NCI-H128 (cell line): ENCODE results near the gene GIMAP6.
"Not testable (repeated sequence)": the region's sequence is repeated elsewhere in the genome, so short reads cannot be mapped to it uniquely, and the experiment has no call there.

ENCODE experiments used
- DNase-seq: peaks from one replicate; lab custom pipeline; 2025; ENCODE audit not compliant: unreplicated experiment; lab: John Stamatoyannopoulos, UW

Gene GIMAP6

DNA sequence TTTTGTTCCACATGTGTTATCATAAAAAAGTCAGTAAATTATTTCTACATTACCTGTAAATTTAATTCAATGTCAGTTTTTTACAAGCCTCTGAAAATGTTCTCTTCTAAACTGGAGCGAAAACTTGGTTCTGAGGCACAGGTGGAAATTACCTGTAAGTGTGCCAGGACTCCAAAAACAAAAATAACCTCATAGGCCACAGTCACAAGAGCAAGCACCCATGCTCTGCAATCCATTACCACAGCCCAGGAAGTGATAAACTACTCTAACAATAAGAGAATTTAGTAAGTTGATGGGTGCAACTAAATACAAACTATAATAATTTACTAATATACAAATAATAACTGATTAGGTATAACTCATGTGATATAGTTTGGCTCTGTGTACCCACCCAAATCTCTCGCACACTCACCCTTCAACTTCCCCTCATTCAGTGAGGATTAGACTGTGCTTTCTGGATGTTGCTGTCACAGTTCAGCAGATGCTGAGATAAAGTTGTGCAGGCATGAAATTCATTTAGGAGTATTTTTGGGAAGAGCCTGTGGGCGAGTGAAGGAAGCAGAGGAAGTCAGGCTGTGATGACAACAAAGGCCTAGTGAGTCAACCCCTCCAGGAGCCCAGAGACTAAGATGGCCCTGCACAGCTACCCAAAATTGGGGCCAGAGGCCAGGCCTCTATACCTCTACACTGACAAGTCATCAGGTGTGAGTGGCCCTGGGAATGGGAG lies 16.3 kb upstream of the GIMAP6 start:
- DNase-seq: no peak

DNA sequence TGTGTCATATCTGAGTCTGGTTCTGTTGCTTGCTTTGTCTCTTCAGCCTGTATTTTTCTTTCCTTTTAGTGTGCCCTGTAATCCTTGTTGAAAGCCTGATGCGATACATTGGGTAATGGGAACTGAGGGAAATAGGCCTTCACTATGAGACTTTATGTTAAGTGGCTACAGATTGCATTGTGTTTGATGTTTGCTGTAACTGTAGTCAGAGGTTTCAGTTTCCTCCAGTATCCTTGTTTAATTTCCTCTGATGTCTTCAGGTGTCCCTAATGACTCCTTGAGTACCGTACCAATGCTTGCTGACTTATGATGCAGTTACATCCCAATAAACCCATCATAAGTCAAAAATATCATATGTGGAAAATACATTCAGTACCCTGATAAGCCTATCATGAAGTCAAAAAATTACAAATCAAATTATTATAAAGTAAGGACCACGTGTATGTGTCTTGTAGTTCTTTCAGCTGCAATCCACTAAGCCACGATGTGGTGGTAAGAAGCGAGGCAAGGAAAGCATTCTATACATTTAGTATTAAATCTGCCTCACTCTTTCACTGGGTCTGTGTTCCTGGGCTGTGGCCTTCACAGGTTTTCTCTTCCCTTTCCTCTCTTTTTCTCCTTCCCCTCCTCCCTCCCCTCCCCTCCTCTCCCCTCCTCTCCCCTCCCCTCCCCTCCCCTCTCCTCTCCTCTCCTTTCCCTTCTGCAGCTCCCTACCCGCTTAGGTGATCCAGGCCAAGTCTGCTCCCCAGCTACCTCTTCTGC lies 13.3 kb upstream of the GIMAP6 start:
- no peak for DNase-seq

DNA sequence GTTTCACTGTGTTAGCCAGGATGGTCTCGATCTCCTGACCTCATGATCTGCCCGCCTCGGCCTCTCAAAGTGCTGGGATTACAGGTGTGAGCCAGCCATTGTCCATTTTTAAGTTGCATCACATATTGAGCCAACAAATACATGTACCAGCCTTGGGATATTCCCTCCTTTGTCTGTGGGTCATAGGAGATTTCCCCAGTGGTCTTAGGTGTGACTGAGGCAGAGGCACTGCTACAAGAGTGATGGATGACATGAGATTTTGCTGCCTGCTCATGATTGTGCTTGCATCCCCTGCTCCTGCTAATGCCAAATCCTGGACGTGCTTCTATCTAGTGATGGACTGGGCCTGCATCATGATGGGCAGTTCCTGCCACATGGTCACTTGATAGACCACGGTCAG lies 10.7 kb upstream of the GIMAP6 start:
- DNase-seq: no peak

GRCh38 chr7:150641854-150642253 lies 9.7 kb upstream of the GIMAP6 start:
- DNase-seq: no peak

DNA sequence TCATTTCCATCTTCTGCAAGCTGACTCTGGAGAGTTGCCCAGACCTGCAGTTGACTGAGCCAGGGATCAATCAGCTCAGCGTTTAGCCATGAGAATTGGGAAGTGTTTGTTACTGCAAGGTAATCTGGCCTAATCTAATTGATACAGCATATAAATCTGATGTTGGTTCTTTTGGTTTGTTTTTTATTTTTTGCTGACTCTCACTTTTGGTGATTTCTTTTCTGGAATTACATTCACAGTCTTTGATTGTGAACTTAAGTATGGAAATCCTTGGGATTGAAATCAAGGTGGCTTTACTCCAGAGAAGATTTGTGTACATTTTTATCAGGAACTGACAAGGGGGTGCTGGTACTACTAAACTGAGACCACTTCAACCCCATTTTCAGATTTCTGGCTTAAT lies 1.7 kb upstream of the GIMAP6 start:
- DNase-seq: no peak

- DNase-seq: no peak
Measured at GRCh38 chr7:150631084-150631826, 930 bp downstream of the GIMAP6 start.

GRCh38 chr7:150629347-150629746 lies 2.8 kb downstream of the GIMAP6 start:
- DNase-seq: no peak

GRCh38 chr7:150627959-150628358 lies 4.2 kb downstream of the GIMAP6 start:
- DNase-seq: no peak

DNA sequence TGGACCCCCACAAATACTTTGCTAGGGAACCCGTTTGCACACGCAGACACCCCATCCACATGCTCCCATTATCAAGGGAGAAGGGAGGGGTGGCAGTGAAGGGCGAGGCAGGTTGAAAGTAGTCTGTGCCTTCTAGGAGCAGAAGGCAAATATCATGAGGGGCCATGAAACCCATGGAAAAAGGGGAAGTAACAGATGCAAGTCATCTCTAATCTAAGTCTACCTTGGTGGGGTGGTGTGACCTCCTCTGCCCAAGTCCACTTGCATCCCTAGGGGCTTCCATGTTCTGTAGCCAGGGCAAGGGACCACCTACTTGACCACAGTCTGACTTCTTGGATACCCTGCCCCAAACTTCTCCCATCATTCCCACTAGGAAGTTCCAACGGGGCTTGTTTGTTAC lies 5.5 kb downstream of the GIMAP6 start:
- DNase-seq: no peak

DNA sequence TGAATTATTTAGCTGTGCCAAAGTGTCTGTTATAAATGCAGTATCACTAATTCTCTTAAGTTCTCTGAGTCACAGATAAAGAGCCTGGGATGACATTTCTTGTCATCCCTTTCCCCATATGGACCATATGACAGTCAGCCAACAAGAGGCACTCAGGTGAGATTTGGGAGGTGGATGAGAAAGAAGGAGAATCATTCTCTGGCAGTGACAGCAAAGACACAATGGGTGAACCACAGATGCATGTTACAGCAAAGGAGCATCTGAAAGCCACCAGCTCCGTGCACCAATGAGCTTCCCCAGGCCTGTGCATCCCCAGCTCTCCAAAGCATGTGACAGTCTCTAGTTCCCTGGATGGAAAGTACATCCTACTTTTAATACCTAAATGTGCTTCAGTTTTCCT lies 10.8 kb downstream of the GIMAP6 start:
- DNase-seq: no peak

- no peak for DNase-seq
Measured at GRCh38 chr7:150620617-150621371, 11.4 kb downstream of the GIMAP6 start.

DNA sequence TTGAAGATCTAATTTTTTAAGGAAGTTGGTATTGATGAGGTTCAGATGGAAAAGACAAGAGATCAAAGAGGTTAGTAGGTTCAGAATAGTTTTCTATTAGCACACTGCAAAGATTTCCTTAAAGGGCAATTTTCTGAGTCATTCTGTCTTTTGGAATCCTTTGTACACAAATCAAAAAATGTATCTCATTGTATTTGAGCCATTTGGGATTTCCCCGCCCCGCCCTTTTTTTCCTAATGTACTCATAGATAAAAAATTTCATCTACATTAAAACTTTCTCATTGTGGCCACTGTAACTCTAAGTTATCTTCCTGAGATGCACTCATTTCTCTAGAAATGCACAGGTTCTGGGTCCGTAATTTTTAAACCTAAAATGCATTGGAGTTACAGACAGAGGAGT lies 12.1 kb downstream of the GIMAP6 start:
- no peak for DNase-seq

GRCh38 chr7:150615221-150615755 lies 16.9 kb downstream of the GIMAP6 start:
- DNase-seq: not testable (repeated sequence)

- DNase-seq: not testable (repeated sequence)
Measured at GRCh38 chr7:150614426-150614825, 17.8 kb downstream of the GIMAP6 start.

DNA sequence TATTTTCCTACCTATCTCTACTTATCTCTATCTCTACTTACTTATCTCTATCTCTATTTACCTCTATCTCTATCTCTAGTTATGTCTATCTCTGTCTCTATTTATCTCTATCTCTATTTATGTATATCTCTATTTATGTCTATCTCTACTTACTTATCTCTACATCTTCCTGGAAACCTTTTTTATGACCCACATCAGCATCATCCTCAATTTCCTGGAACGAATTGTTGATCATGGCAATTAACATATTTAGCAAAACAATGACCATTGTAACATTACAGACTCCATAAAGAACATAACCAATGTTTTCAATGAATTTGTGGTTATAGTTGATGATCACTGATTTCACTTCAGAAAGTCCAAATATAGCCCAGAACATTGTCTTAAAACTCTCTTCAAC lies 18.3 kb downstream of the GIMAP6 start:
- no peak for DNase-seq

GRCh38 chr7:150612925-150613324 lies 19.3 kb downstream of the GIMAP6 start:
- no peak for DNase-seq

DNA sequence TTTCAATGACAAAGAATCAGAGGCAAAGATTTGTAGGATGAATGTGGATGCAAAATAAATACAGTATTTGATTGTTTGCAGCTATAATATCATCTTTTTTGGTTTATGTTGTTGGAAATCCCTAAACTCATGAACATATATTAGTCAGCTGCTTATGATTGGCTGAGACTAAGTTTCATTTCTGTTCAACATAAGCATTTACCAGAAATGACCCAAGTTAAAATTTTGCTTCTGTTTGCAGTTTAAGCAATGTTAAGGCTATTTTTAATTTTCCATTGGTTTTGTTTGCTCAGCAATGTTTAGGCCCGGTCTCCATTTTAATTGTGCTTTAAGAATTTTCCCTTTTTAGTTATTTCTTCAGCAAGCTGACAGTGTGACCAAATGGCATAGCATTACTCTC lies 22.0 kb downstream of the GIMAP6 start:
- no peak for DNase-seq

GRCh38 chr7:150603600-150603999 lies 28.6 kb downstream of the GIMAP6 start:
- DNase-seq: not testable (repeated sequence)

GRCh38 chr7:150595361-150595760 lies 36.8 kb downstream of the GIMAP6 start:
- DNase-seq: no peak

GRCh38 chr7:150594805-150595204 lies 37.4 kb downstream of the GIMAP6 start:
- DNase-seq: no peak

GRCh38 chr7:150587551-150587950 lies 44.6 kb downstream of the GIMAP6 start:
- no peak for DNase-seq
